Measurements from ENCODE around the gene LRP5. TPM values are rescaled to one million over a fixed set of nuclear protein-coding genes. Genes with fewer than 3 reads are reported as not detected.

LRP5 gene
- polyA plus RNA-seq, 1 donor (not counting 4 experiments of a cell fraction or from before 2014, with no cell fraction given) = 6.6 TPM

- no peak overlapping the region for H3K4me3 ChIP-seq (ENCODE audit: control insufficient read depth in 2 of 3, extremely low read depth in 1 of 3, insufficient read depth in 2 of 3, low read depth in 1 of 3, low read length in 3 of 3)
- no peaks in the 10 kb centered on the region for H3K9me3 ChIP-seq (ENCODE audit: control insufficient read depth, low read depth, low read length)
- H3K79me2 ChIP-seq (ENCODE audit: control insufficient read depth, insufficient read depth, low read length) = no peaks in the 10 kb centered on the region
- no peak overlapping the region for H2AFZ ChIP-seq (ENCODE audit: control insufficient read depth, low read length)
- FAIRE-seq (no peak), DNase-seq (ENCODE audit: low read depth, low spot score) (no peak)
- H3K9ac ChIP-seq (ENCODE audit: control insufficient read depth, extremely low read depth, insufficient read depth, low read length) = no peak overlapping the region
- no peak overlapping the region for H3K4me2 ChIP-seq (ENCODE audit: control insufficient read depth, extremely low read depth, insufficient read depth, low read depth, low read length)
- H3K36me3 ChIP-seq (ENCODE audit: control insufficient read depth in 2 of 2, extremely low read depth in 1 of 2, insufficient read depth in 2 of 2, low read length in 2 of 2) = peaks cover 7 to 9% of the 10 kb centered on the region in 2 experiments
- H4K20me1 ChIP-seq (ENCODE audit: control insufficient read depth, extremely low read depth, insufficient read depth, low read length) = no peaks in the 10 kb centered on the region
- no peaks in the 10 kb centered on the region for H3K4me1 ChIP-seq (ENCODE audit: control insufficient read depth, extremely low read depth, insufficient read depth, low read length)
- dilution Hi-C loops (cut with MboI; ENCODE audit: extremely low pct_ligation_motif_present, low sequenced_read_pairs) = no loop called here
- TF ChIP-seq EZH2 (IDR thresholded peaks at IDR 0.05; ENCODE audit: low read length) (no peak), CTCF (optimal IDR thresholded peaks at IDR 0.05 in 1 of 3, IDR thresholded peaks at IDR 0.05 in 1 of 3, conservative IDR thresholded peaks at IDR 0.05 in 1 of 3; ENCODE audit: extremely low read depth in 1 of 3, insufficient read depth in 2 of 3, low read length in 3 of 3) (no peak)
- no peaks in the 10 kb centered on the region for H3K27me3 ChIP-seq (ENCODE audit: control insufficient read depth, extremely low read depth, insufficient read depth, low read length)
- no peak overlapping the region for H3K27ac ChIP-seq (ENCODE audit: control insufficient read depth, insufficient read depth, low read length)
- H3K9me1 ChIP-seq (ENCODE audit: control insufficient read depth, extremely low read depth, insufficient read depth, low read length) = no peaks in the 10 kb centered on the region
Observed at GRCh38 chr11:68369756-68370155, 57.4 kb downstream of the LRP5 start.

- DNase-seq (ENCODE audit: low read depth, low spot score) = no peak
- Histone ChIP-seq H3K4me2 (ENCODE audit: control insufficient read depth, extremely low read depth, insufficient read depth, low read depth, low read length) (no peak overlapping the region), H3K9ac (ENCODE audit: control insufficient read depth, extremely low read depth, insufficient read depth, low read length) (no peak overlapping the region), H3K4me3 (ENCODE audit: control insufficient read depth in 2 of 3, extremely low read depth in 1 of 3, insufficient read depth in 2 of 3, low read depth in 1 of 3, low read length in 3 of 3) (no peak overlapping the region), H3K4me1 (ENCODE audit: control insufficient read depth, extremely low read depth, insufficient read depth, low read length) (no peaks in the 10 kb centered on the region), H3K79me2 (ENCODE audit: control insufficient read depth, insufficient read depth, low read length) (no peaks in the 10 kb centered on the region), H2AFZ (ENCODE audit: control insufficient read depth, low read length) (no peak overlapping the region), H3K9me1 (ENCODE audit: control insufficient read depth, extremely low read depth, insufficient read depth, low read length) (no peaks in the 10 kb centered on the region), H3K36me3 (ENCODE audit: control insufficient read depth in 2 of 2, extremely low read depth in 1 of 2, insufficient read depth in 2 of 2, low read length in 2 of 2) (peaks cover 7 to 9% of the 10 kb centered on the region in 2 experiments), H4K20me1 (ENCODE audit: control insufficient read depth, extremely low read depth, insufficient read depth, low read length) (no peaks in the 10 kb centered on the region), H3K9me3 (ENCODE audit: control insufficient read depth, low read depth, low read length) (no peaks in the 10 kb centered on the region), H3K27ac (ENCODE audit: control insufficient read depth, insufficient read depth, low read length) (no peak overlapping the region), H3K27me3 (ENCODE audit: control insufficient read depth, extremely low read depth, insufficient read depth, low read length) (no peaks in the 10 kb centered on the region)
- dilution Hi-C loops (cut with MboI; ENCODE audit: extremely low pct_ligation_motif_present, low sequenced_read_pairs) = no loop called here
- no peak for TF ChIP-seq EZH2 (IDR thresholded peaks at IDR 0.05; ENCODE audit: low read length)
- no peak for TF ChIP-seq CTCF (optimal IDR thresholded peaks at IDR 0.05 in 1 of 3, IDR thresholded peaks at IDR 0.05 in 1 of 3, conservative IDR thresholded peaks at IDR 0.05 in 1 of 3; ENCODE audit: extremely low read depth in 1 of 3, insufficient read depth in 2 of 3, low read length in 3 of 3)
- no peak for FAIRE-seq
Observed at GRCh38 chr11:68370211-68371111, 58.1 kb downstream of the LRP5 start.

Data from keratinocyte (primary cell).